Gastroesophageal sphincter (tissue), 4 donors: Measurements from ENCODE around the gene RPL29. TPM values are rescaled to one million over a fixed set of nuclear protein-coding genes. Genes with fewer than 3 reads are reported as not detected.

ENCODE experiments used
- ATAC-seq: fragments of 150-250 bp; one replicate; pipeline ENCODE4 v1.9.1; 2016; ENCODE audit warnings: mild to moderate bottlenecking, moderate library complexity
- H3K27ac ChIP-seq, 4 donors: fragments of 200-600 bp; sonication (generic) in 3 of 4; 1 replicate in 3 of 4; 2 replicates in 1 of 4; pipeline ENCODE4 v1.5.1; 2016 to 2019
- H3K27me3 ChIP-seq: fragments of 200-600 bp; sonication (generic); one replicate; pipeline ENCODE4 v1.5.1; 2019
- H3K36me3 ChIP-seq, 2 donors: fragments of 200-600 bp; sonication (generic); one replicate each; pipeline ENCODE4 v1.5.1; 2019; ENCODE audit warnings: control low read depth in 1 of 2
- H3K4me1 ChIP-seq, 3 donors: fragments of 200-600 bp; sonication (generic); 1 replicate in 2 of 3; 2 replicates in 1 of 3; pipeline ENCODE4 v1.5.1; 2016 to 2019; ENCODE audit warnings: control low read depth in 2 of 3
- H3K4me3 ChIP-seq, 2 donors: fragments of 200-600 bp; sonication (generic); one replicate each; pipeline ENCODE4 v1.5.1; 2019; ENCODE audit warnings: mild to moderate bottlenecking in 1 of 2, moderate library complexity in 1 of 2
- H3K9me3 ChIP-seq, 3 donors: fragments of 200-600 bp; sonication (generic); one replicate each; pipeline ENCODE4 v1.5.1; 2017 to 2019; ENCODE audit warnings: control low read depth in 2 of 3
- EP300 ChIP-seq: sonication (generic); formaldehyde crosslinking; IDR thresholded peaks from one replicate; pipeline ENCODE4 v1.6.1; 2017; ENCODE audit warnings: antibody characterized with exemption, mild to moderate bottlenecking
- POLR2A ChIP-seq, 2 donors: fragments of 450-650 bp; IDR thresholded peaks; one replicate each; pipeline ENCODE4 v1.6.1; 2017; ENCODE audit warnings: antibody characterized with exemption in 2 of 2, mild to moderate bottlenecking in 2 of 2, moderate library complexity in 1 of 2
- POLR2AphosphoS5 ChIP-seq: sonication (generic); formaldehyde crosslinking; IDR thresholded peaks from one replicate; pipeline ENCODE4 v1.6.1; 2017; ENCODE audit warnings: antibody characterized with exemption
- WGBS, 2 donors: methylation state at CpG; one replicate each; pipeline ENCODE4 v1.1.5; 2018; ENCODE audit warnings: low coverage in 1 of 2; 5-methylcytosine and 5-hydroxymethylcytosine counted together
- total RNA-seq, 4 donors: library from RNA; depleted of rRNA; stranded (reverse); fragments of >200 nt; gene quantifications; one replicate each; pipeline ENCODE4 v1.1.0, GENCODE V29; 2016
- TF ChIP-seq, protein P1 (sequence below), 4 experiments: fragments of 200-600 bp in 2 of 4; fragments of 450-650 bp in 2 of 4; sonication (generic) in 1 of 4; IDR thresholded peaks; one replicate each; pipeline ENCODE4 v1.5.1; 2017 to 2019; ENCODE audit warnings: antibody characterized with exemption in 4 of 4, mild to moderate bottlenecking in 2 of 4, moderate library complexity in 2 of 4

RPL29 gene
- total RNA-seq, 4 donors from 2014 or later, result 775 to 1,945 (median 1,298) TPM

DNA sequence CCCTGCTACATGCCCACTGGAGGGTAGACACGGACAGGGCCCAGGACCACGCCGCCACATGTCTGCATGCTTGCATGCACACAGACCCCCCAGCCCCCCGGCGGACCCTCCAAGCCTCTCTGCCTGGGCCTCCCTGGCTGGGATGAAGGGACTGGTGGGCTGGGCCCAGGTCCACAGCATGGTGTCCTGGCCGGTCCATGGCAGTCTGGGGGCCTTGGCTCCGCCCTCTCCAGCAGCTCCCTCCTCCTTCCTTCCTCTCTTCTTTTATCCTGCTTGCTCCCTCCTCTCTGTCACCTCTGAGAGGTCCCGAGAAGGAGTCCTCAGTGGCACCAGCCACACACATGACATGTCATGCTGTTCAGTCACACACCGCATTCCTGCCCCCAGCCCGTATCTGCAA, 36.2 kb upstream of the RPL29 start:
- TF ChIP-seq POLR2A (IDR thresholded peaks at IDR 0.05) (no peak), EP300 (no peak), POLR2AphosphoS5 (no peak)
- TF ChIP-seq, protein P1, sequence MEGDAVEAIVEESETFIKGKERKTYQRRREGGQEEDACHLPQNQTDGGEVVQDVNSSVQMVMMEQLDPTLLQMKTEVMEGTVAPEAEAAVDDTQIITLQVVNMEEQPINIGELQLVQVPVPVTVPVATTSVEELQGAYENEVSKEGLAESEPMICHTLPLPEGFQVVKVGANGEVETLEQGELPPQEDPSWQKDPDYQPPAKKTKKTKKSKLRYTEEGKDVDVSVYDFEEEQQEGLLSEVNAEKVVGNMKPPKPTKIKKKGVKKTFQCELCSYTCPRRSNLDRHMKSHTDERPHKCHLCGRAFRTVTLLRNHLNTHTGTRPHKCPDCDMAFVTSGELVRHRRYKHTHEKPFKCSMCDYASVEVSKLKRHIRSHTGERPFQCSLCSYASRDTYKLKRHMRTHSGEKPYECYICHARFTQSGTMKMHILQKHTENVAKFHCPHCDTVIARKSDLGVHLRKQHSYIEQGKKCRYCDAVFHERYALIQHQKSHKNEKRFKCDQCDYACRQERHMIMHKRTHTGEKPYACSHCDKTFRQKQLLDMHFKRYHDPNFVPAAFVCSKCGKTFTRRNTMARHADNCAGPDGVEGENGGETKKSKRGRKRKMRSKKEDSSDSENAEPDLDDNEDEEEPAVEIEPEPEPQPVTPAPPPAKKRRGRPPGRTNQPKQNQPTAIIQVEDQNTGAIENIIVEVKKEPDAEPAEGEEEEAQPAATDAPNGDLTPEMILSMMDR (IDR thresholded peaks at IDR 0.05), result no peak

DNA sequence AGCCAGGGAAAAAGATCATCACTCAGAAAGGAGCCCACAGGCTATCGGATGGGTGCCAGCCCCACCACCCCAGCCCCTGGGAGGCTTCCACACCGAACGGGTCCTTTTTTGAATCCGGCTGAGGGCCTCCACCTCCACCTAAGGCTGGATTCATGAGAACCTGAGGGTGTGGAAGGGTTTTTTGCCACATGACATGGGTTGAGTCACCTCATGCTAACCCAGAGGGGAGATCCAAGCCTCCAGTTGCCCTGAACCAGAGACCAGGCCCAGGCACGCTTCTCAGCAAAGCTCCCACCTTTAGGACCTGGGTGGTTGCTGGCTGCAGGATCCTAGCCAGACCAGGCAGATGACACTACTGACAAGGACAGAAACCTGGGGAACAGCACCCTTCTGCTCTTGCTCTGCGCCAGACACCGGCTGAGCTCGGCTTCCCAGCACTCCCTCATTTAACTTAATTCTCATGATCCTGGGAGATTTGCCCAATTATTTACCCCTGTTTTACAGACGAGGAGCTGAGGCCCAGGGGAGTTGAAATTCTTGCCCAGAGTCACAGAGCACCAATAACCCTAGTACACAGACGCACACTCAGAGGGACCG, 35.1 kb upstream of the RPL29 start:
- H3K27me3 ChIP-seq, result no peaks in the 10 kb centered on the region
- TF ChIP-seq, protein P1 (IDR thresholded peaks at IDR 0.05), result no peak
- no peak for TF ChIP-seq POLR2AphosphoS5
- no peak overlapping the region for H3K27ac ChIP-seq
- no peak overlapping the region for H3K4me3 ChIP-seq
- H3K36me3 ChIP-seq, result no peaks in the 10 kb centered on the region
- no peak for ATAC-seq
- 73 to 80% methylated on average over 5 of the region's 11 CpGs for WGBS, 2 donors
- peaks cover 0 to 7% (median 2%) of the 10 kb centered on the region in 3 donors for H3K4me1 ChIP-seq
- H3K9me3 ChIP-seq, result no peaks in the 10 kb centered on the region

More for the DNA sequence above, 36.2 kb upstream of the RPL29 start:
- H3K4me3 ChIP-seq, result no peak overlapping the region
- 87 to 94% methylated on average over 3 to 8 of the region's 10 CpGs for WGBS, 2 donors
- H3K9me3 ChIP-seq, result no peaks in the 10 kb centered on the region
- no peak overlapping the region for H3K27ac ChIP-seq
- H3K36me3 ChIP-seq, result no peaks in the 10 kb centered on the region
- no peak for ATAC-seq
- no peaks in the 10 kb centered on the region for H3K27me3 ChIP-seq
- no peaks in the 10 kb centered on the region for H3K4me1 ChIP-seq

DNA sequence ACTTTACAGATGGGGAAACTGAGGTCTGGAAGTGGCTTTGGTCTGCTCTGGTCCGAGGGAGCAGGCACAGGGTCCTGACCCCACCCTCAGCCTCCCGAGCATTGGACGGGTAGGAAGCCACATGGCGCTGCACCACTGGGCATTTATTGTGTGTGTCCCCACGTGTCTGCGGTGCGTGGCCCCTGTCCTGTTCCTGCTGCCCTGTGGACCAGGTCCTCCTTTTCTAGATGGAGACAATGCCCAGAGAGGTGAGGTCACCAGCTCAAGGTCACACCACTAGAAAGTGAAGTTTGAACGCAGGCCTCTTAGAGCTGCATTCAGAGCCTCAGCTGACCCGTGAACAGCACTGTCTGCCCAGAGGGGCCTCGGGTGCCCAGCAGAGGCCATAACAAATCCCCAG, 33.8 kb upstream of the RPL29 start:
- Histone ChIP-seq H3K27me3 (no peaks in the 10 kb centered on the region), H3K36me3 (no peaks in the 10 kb centered on the region), H3K27ac (no peak overlapping the region), H3K9me3 (no peaks in the 10 kb centered on the region), H3K4me3 (no peak overlapping the region), H3K4me1 (peaks cover 0 to 20% (median 8%) of the 10 kb centered on the region in 3 donors)
- TF ChIP-seq EP300, result no peak
- no peak for TF ChIP-seq POLR2AphosphoS5
- TF ChIP-seq, protein P1 (IDR thresholded peaks at IDR 0.05), result no peak
- WGBS, 2 donors, result 40% methylated on average over 1 of the region's 10 CpGs; no CpG with 5 or more reads in 1 of the 2 donors
- no peak for ATAC-seq

DNA sequence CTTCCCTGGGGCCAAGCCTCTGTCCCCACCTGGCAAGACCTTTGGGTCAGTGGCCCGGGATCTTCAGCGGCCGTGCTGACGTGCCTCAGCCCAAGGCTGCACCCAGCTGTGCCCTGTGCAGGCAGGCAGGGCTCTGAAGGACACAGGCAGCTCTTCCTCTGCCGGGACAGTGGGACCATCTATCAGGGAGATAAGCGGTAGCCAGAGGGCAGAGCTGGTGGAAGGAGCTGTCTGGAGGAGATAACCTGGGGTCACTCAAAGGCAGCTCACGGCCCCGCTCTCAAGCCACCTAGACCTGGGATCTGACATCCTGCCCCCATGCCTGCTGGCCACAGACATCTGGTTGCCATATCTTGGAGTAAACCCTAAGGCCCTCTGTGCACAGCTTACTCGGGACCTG, 33.4 kb upstream of the RPL29 start:
- no peak for ATAC-seq
- peaks cover 0 to 24% (median 8%) of the 10 kb centered on the region in 3 donors for H3K4me1 ChIP-seq
- WGBS, 2 donors, result 100% methylated on average over 1 of the region's 9 CpGs; no CpG with 5 or more reads in 1 of the 2 donors

DNA sequence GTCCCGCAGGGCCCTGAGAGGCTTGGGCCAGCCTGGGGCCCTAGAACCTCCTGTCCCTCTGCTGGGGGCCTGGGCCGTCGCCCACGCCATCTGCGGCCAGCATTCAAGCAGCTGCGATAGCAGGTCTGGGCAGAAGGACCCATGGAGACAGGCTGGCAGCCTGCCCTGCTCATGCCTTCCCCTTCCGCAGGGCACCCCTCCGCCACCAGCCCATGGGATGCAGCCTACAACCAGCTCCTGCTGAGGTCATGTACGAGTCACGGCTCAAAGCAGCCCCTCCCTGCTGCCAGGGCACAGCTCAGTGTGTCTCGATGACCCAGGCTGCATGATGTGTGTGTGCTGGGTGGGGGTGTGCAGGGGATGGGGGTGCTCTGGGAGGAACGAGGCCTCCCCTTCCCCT, 32.9 kb upstream of the RPL29 start:
- no peak overlapping the region for H3K4me3 ChIP-seq
- no peaks in the 10 kb centered on the region for H3K36me3 ChIP-seq
- H3K9me3 ChIP-seq, result no peaks in the 10 kb centered on the region
- ATAC-seq, result no peak
- no peaks in the 10 kb centered on the region for H3K27me3 ChIP-seq
- WGBS, 2 donors, result 60% methylated on average over 1 of the region's 12 CpGs; no CpG with 5 or more reads in 1 of the 2 donors
- H3K4me1 ChIP-seq, result peaks cover 0 to 29% (median 10%) of the 10 kb centered on the region in 3 donors
- TF ChIP-seq POLR2AphosphoS5 (no peak), EP300 (no peak), POLR2A (IDR thresholded peaks at IDR 0.05) (no peak)
- TF ChIP-seq, protein P1 (IDR thresholded peaks at IDR 0.05), result no peak
- no peak overlapping the region for H3K27ac ChIP-seq

More for the DNA sequence above, 33.4 kb upstream of the RPL29 start:
- Histone ChIP-seq H3K9me3 (no peaks in the 10 kb centered on the region), H3K4me3 (no peak overlapping the region), H3K27me3 (no peaks in the 10 kb centered on the region), H3K27ac (no peak overlapping the region), H3K36me3 (no peaks in the 10 kb centered on the region)
- TF ChIP-seq, protein P1 (IDR thresholded peaks at IDR 0.05), result no peak
- no peak for TF ChIP-seq POLR2A (IDR thresholded peaks at IDR 0.05)
